ENCODE results near the gene CSNK1A1L.

The CSNK1A1L gene

GRCh38 chr13:37105251-37105714 lies at the start of gene CSNK1A1L:
Gene CSNK1A1L (minus strand): TSS chr13:37105664. CDS start chr13:37105256, 408 bp downstream.
- FAIRE-seq, result no peak

GRCh38 chr13:37149380-37149779 lies 43.9 kb upstream of the CSNK1A1L start:
- FAIRE-seq, result no peak

GRCh38 chr13:37148501-37148900 lies 43.0 kb upstream of the CSNK1A1L start:
- FAIRE-seq, result no peak

GRCh38 chr13:37144661-37145060 lies 39.2 kb upstream of the CSNK1A1L start:
- no peak for FAIRE-seq

GRCh38 chr13:37143911-37144310 lies 38.4 kb upstream of the CSNK1A1L start:
- no peak for FAIRE-seq

- FAIRE-seq, result no peak
These were observed 37.4 kb upstream of the CSNK1A1L start for GRCh38 chr13:37142877-37143276.

GRCh38 chr13:37141011-37141410 lies 35.5 kb upstream of the CSNK1A1L start:
- no peak for FAIRE-seq

- FAIRE-seq, result no peak
These were observed 33.9 kb upstream of the CSNK1A1L start for GRCh38 chr13:37139356-37139755.

- no peak for FAIRE-seq
These were observed 33.5 kb upstream of the CSNK1A1L start for GRCh38 chr13:37138926-37139325.

- no peak for FAIRE-seq
These were observed 32.7 kb upstream of the CSNK1A1L start for GRCh38 chr13:37138169-37138568.

GRCh38 chr13:37136633-37137032 lies 31.2 kb upstream of the CSNK1A1L start:
- no peak for FAIRE-seq

GRCh38 chr13:37136187-37136586 lies 30.7 kb upstream of the CSNK1A1L start:
- FAIRE-seq, result no peak

- FAIRE-seq, result no peak
These were observed 29.1 kb upstream of the CSNK1A1L start for GRCh38 chr13:37134411-37135041.

- no peak for FAIRE-seq
These were observed 26.7 kb upstream of the CSNK1A1L start for GRCh38 chr13:37132211-37132610.

- FAIRE-seq, result no peak
These were observed 25.6 kb upstream of the CSNK1A1L start for GRCh38 chr13:37131092-37131491.

GRCh38 chr13:37129866-37130265 lies 24.4 kb upstream of the CSNK1A1L start:
- no peak for FAIRE-seq

GRCh38 chr13:37127691-37128241 lies 22.3 kb upstream of the CSNK1A1L start:
- FAIRE-seq, result peak; percentile 82

GRCh38 chr13:37123337-37123736 lies 17.9 kb upstream of the CSNK1A1L start:
- no peak for FAIRE-seq

- FAIRE-seq, result no peak
These were observed 12.6 kb upstream of the CSNK1A1L start for GRCh38 chr13:37118016-37118415.

GRCh38 chr13:37114250-37114649 lies 8.8 kb upstream of the CSNK1A1L start:
- FAIRE-seq, result no peak

GRCh38 chr13:37113534-37113933 lies 8.1 kb upstream of the CSNK1A1L start:
- FAIRE-seq, result no peak

GRCh38 chr13:37109051-37109678 lies 3.7 kb upstream of the CSNK1A1L start:
- peak; percentile 94 for FAIRE-seq

GRCh38 chr13:37107868-37108267 lies 2.4 kb upstream of the CSNK1A1L start:
- no peak for FAIRE-seq

GRCh38 chr13:37107456-37107855 lies 2.0 kb upstream of the CSNK1A1L start:
- FAIRE-seq, result no peak
